Neural progenitor cell (in vitro differentiated cells): ENCODE measurements around the gene RNF145. TPM values are rescaled to one million over a fixed set of nuclear protein-coding genes. Genes with fewer than 3 reads are reported as not detected.
"Not testable (repeated sequence)": the region's sequence is repeated elsewhere in the genome, so short reads cannot be mapped to it uniquely, and the experiment has no call there.

Source experiments
- DNase-seq: peaks from one replicate; pipeline ENCODE4 v3.0.0-alpha.2; 2016; ENCODE audit warnings: low spot score
- H2AFZ ChIP-seq: fragments of 200-600 bp; sonication (generic); replicated peaks from 2 replicates; pipeline ENCODE4 v1.6.1; 2016; ENCODE audit warnings: antibody characterized with exemption
- H3F3A ChIP-seq: fragments of 200-600 bp; sonication (generic); 2 replicates; pipeline ENCODE4 v1.6.1; 2016; ENCODE audit warnings: antibody characterized with exemption, low read depth
- H3K27ac ChIP-seq: fragments of 200-600 bp; sonication (generic); 2 replicates; pipeline ENCODE4 v1.5.1; 2016; ENCODE audit warnings: mild to moderate bottlenecking
- H3K27me3 ChIP-seq: fragments of 200-600 bp; sonication (generic); 2 replicates; pipeline ENCODE4 v1.6.1; 2016; ENCODE audit warnings: mild to moderate bottlenecking, moderate library complexity
- H3K36me3 ChIP-seq: fragments of 200-600 bp; sonication (generic); 2 replicates; pipeline ENCODE4 v1.5.1; 2016
- H3K4me1 ChIP-seq: fragments of 200-600 bp; sonication (generic); 2 replicates; pipeline ENCODE4 v1.6.1; 2016; ENCODE audit warnings: mixed run types
- H3K4me2 ChIP-seq: fragments of 200-600 bp; sonication (generic); 2 replicates; pipeline ENCODE4 v1.6.1; 2016
- H3K4me3 ChIP-seq: fragments of 200-600 bp; sonication (generic); 2 replicates; pipeline ENCODE4 v1.5.1; 2016
- H3K79me2 ChIP-seq: fragments of 200-600 bp; sonication (generic); 2 replicates; pipeline ENCODE4 v1.6.1; 2016; ENCODE audit warnings: low read depth
- H3K9ac ChIP-seq: fragments of 200-600 bp; sonication (generic); 2 replicates; pipeline ENCODE4 v1.6.1; 2016
- H3K9me3 ChIP-seq: fragments of 200-600 bp; sonication (generic); 2 replicates; pipeline ENCODE4 v1.5.1; 2016; ENCODE audit warnings: low read depth
- H4K20me1 ChIP-seq: fragments of 200-600 bp; sonication (generic); 2 replicates; pipeline ENCODE4 v1.6.1; 2016; ENCODE audit warnings: low read depth
- H3K27ac Mint-ChIP-seq: 3 replicates; pipeline ENCODE4 v1.8.0; 2021; ENCODE audit warnings: mixed read lengths
- H3K27me3 Mint-ChIP-seq: 2 replicates; pipeline ENCODE4 v1.8.0; 2022; ENCODE audit warnings: low read depth, mild to moderate bottlenecking, inconsistent platforms, moderate library complexity, mixed read lengths; ENCODE audit not compliant: insufficient read depth
- H3K36me3 Mint-ChIP-seq: 3 replicates; pipeline ENCODE4 v1.8.0; 2021; ENCODE audit warnings: mixed read lengths
- H3K4me1 Mint-ChIP-seq: 3 replicates; pipeline ENCODE4 v1.8.0; 2021; ENCODE audit warnings: mixed read lengths
- H3K4me3 Mint-ChIP-seq: 3 replicates; pipeline ENCODE4 v1.8.0; 2021; ENCODE audit warnings: mild to moderate bottlenecking, moderate library complexity, mixed read lengths
- H3K9me3 Mint-ChIP-seq: 3 replicates; pipeline ENCODE4 v1.8.0; 2020; ENCODE audit warnings: mixed read lengths
- EZH2 ChIP-seq: fragments of 200-600 bp; sonication (generic); IDR thresholded peaks from 2 replicates; pipeline ENCODE4 v1.6.1; 2017; ENCODE audit warnings: antibody characterized with exemption, mild to moderate bottlenecking, moderate library complexity
- EZH2phosphoT487 ChIP-seq: fragments of 200-600 bp; sonication (generic); IDR thresholded peaks from 2 replicates; pipeline ENCODE4 v1.6.1; 2017; ENCODE audit warnings: antibody characterized with exemption
- total RNA-seq: library from RNA; depleted of rRNA; stranded (reverse); fragments of >200 nt; gene quantifications from 2 replicates; pipeline ENCODE4 v1.2.3, GENCODE V29; 2015; ENCODE audit warnings: low replicate concordance
- TF ChIP-seq, protein P1 (sequence below): fragments of 200-600 bp; sonication (generic); IDR thresholded peaks from 2 replicates; pipeline ENCODE4 v1.5.1; 2017; ENCODE audit warnings: antibody characterized with exemption, mild to moderate bottlenecking

Gene RNF145
- total RNA-seq, 1 donor from 2014 or later: 80.0 TPM

- Histone ChIP-seq H4K20me1 (no peaks in the 10 kb centered on the region), H3K9ac (no peak overlapping the region), H3K36me3 (no peaks in the 10 kb centered on the region), H3K27me3 (peaks cover 37% of the 10 kb centered on the region), H3K4me3 (no peak overlapping the region), H3K4me2 (no peak overlapping the region), H2AFZ (no peak overlapping the region), H3K4me1 (no peaks in the 10 kb centered on the region), H3F3A (no peaks in the 10 kb centered on the region), H3K9me3 (no peaks in the 10 kb centered on the region), H3K79me2 (no peaks in the 10 kb centered on the region), H3K27ac (no peak overlapping the region)
- Mint-ChIP-seq H3K4me3 (no peak overlapping the region), H3K36me3 (no peaks in the 10 kb centered on the region), H3K27me3 (peaks cover 6% of the 10 kb centered on the region), H3K27ac (no peak overlapping the region), H3K9me3 (no peaks in the 10 kb centered on the region), H3K4me1 (no peaks in the 10 kb centered on the region)
- DNase-seq: no peak
- TF ChIP-seq, protein P1, sequence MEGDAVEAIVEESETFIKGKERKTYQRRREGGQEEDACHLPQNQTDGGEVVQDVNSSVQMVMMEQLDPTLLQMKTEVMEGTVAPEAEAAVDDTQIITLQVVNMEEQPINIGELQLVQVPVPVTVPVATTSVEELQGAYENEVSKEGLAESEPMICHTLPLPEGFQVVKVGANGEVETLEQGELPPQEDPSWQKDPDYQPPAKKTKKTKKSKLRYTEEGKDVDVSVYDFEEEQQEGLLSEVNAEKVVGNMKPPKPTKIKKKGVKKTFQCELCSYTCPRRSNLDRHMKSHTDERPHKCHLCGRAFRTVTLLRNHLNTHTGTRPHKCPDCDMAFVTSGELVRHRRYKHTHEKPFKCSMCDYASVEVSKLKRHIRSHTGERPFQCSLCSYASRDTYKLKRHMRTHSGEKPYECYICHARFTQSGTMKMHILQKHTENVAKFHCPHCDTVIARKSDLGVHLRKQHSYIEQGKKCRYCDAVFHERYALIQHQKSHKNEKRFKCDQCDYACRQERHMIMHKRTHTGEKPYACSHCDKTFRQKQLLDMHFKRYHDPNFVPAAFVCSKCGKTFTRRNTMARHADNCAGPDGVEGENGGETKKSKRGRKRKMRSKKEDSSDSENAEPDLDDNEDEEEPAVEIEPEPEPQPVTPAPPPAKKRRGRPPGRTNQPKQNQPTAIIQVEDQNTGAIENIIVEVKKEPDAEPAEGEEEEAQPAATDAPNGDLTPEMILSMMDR: no peak
- TF ChIP-seq EZH2 (no peak), EZH2phosphoT487 (no peak)
Measured at GRCh38 chr5:159241946-159242552, 32.7 kb upstream of the RNF145 start.

DNA sequence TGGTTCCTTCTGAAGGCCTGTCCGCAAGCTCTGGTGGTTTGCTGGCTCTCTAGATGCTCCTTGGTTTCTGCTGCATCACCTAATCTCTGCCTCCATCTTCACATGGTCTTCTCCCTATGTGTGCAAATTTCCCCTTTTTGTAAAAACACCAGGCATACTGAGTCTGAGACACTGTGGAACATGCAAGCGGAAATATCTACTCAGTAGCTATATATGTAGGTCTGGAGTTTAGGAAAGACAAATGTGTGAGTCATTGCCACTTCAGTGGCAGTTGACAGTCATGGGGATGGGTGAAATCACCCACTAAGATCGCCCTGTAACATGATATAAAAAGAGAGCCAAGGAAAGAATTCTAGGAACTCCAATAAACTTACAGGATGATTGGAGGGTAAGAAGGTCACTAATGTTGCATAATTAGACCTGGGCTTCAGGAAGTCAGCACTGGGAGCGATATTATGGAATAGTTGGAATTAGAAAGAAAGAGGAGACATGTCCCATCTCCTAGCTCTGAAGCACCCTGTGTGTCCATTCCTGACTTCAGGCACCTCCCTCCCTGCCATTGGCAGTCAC is 31.0 kb upstream of the RNF145 start:
- Mint-ChIP-seq H3K27ac (no peak overlapping the region), H3K4me1 (no peaks in the 10 kb centered on the region), H3K4me3 (no peak overlapping the region), H3K9me3 (no peaks in the 10 kb centered on the region), H3K27me3 (peaks cover 2% of the 10 kb centered on the region), H3K36me3 (no peaks in the 10 kb centered on the region)
- Histone ChIP-seq H2AFZ (no peak overlapping the region), H3K36me3 (no peaks in the 10 kb centered on the region), H3K4me1 (no peaks in the 10 kb centered on the region), H3K27ac (no peak overlapping the region), H3K9me3 (no peaks in the 10 kb centered on the region), H3K9ac (no peak overlapping the region), H3F3A (no peaks in the 10 kb centered on the region), H3K79me2 (no peaks in the 10 kb centered on the region), H4K20me1 (no peaks in the 10 kb centered on the region), H3K4me3 (no peak overlapping the region), H3K4me2 (no peak overlapping the region), H3K27me3 (peaks cover 21% of the 10 kb centered on the region)
- no peak for DNase-seq
- TF ChIP-seq EZH2: no peak
- TF ChIP-seq, protein P1: no peak

GRCh38 chr5:159235871-159236520 is 26.6 kb upstream of the RNF145 start:
- not testable (repeated sequence) for H3K9me3 ChIP-seq, H3K27me3 Mint-ChIP-seq, H3K27ac Mint-ChIP-seq, H3K4me1 ChIP-seq, H3K27ac ChIP-seq, H3K4me3 Mint-ChIP-seq, H3K36me3 Mint-ChIP-seq, H3F3A ChIP-seq, DNase-seq, H3K9me3 Mint-ChIP-seq, H3K9ac ChIP-seq, H3K79me2 ChIP-seq, H2AFZ ChIP-seq, H3K4me2 ChIP-seq, H3K36me3 ChIP-seq, H3K4me1 Mint-ChIP-seq, H3K4me3 ChIP-seq, H4K20me1 ChIP-seq
- peaks cover 26% of the 10 kb centered on the region for H3K27me3 ChIP-seq

DNA sequence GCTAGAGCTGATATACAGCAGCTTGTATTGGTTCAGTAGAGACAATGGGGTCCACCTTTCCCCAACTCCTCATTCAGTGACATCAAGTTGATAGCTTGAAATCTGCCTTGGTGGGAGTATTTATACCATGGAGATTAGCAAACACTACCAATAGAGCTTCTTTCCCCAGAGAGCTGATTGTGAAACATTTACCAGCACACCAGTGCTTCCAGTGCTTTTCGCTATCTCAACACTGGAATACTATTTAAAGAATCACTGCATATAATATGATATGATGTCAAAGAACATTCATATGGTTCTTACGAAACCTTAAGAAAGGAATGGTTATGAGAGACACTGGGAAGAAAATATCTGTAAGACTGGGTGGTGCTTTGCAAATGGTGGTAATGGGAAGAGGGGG is 21.8 kb upstream of the RNF145 start:
- no peak overlapping the region for H3K27ac ChIP-seq
- H3K9me3 ChIP-seq: no peaks in the 10 kb centered on the region
- H3K4me3 ChIP-seq: no peak overlapping the region
- Mint-ChIP-seq H3K4me1 (no peaks in the 10 kb centered on the region), H3K36me3 (no peaks in the 10 kb centered on the region), H3K27ac (no peak overlapping the region), H3K4me3 (no peak overlapping the region), H3K27me3 (no peaks in the 10 kb centered on the region), H3K9me3 (no peaks in the 10 kb centered on the region)
- peaks cover 40% of the 10 kb centered on the region for H3K27me3 ChIP-seq
- peaks cover 6% of the 10 kb centered on the region for H3F3A ChIP-seq
- H3K4me2 ChIP-seq: no peak overlapping the region
- H3K9ac ChIP-seq: no peak overlapping the region
- no peaks in the 10 kb centered on the region for H3K36me3 ChIP-seq
- no peak overlapping the region for H2AFZ ChIP-seq
- TF ChIP-seq, protein P1: no peak
- TF ChIP-seq EZH2phosphoT487: no peak
- no peak for TF ChIP-seq EZH2
- no peaks in the 10 kb centered on the region for H3K79me2 ChIP-seq
- no peaks in the 10 kb centered on the region for H4K20me1 ChIP-seq
- DNase-seq: no peak
- H3K4me1 ChIP-seq: peaks cover 12% of the 10 kb centered on the region
